Body of pancreas (tissue), 4 donors: ENCODE results near the gene CALHM2. TPM values are rescaled to one million over a fixed set of nuclear protein-coding genes. Genes with fewer than 3 reads are reported as not detected.

ENCODE experiments used
- ATAC-seq: fragments of 150-250 bp; one replicate; pipeline ENCODE4 v1.9.1; 2016
- DNase-seq, 4 donors: peaks; one replicate each; pipeline ENCODE4 v3.0.0-alpha.2; 2019
- H3K27ac ChIP-seq, 4 donors: fragments of 200-600 bp; sonication (generic); 1 replicate in 3 of 4; 2 replicates in 1 of 4; pipeline versions ENCODE4 v1.5.1 to v1.6.1; 2016 to 2019; ENCODE audit warnings: mild to moderate bottlenecking in 1 of 4, mixed read lengths in 1 of 4, moderate library complexity in 1 of 4
- H3K27me3 ChIP-seq, 2 donors: fragments of 200-600 bp; sonication (generic); one replicate each; pipeline ENCODE4 v1.6.0; 2016; ENCODE audit warnings: mild to moderate bottlenecking in 1 of 2
- H3K36me3 ChIP-seq, 2 donors: fragments of 200-600 bp; sonication (generic); replicated peaks in 1 of 2; 2 replicates each; pipeline ENCODE4 v1.5.1; 2016; ENCODE audit warnings: low read depth in 2 of 2; ENCODE audit not compliant: insufficient read depth in 1 of 2
- H3K4me1 ChIP-seq: fragments of 200-600 bp; sonication (generic); one replicate; pipeline ENCODE4 v1.6.0; 2016
- H3K4me3 ChIP-seq, 2 donors: fragments of 200-600 bp; sonication (generic); 1 replicate in 1 of 2; 2 replicates in 1 of 2; pipeline ENCODE4 v1.5.1; 2016 to 2019
- H3K9me3 ChIP-seq, 3 donors: fragments of 200-600 bp; sonication (generic); 1 replicate in 2 of 3; 2 replicates in 1 of 3; pipeline ENCODE4 v1.5.1; 2016
- CTCF ChIP-seq, 7 experiments: fragments of 450-650 bp in 4 of 7; fragments of 200-600 bp in 3 of 7; sonication (generic) in 3 of 7; IDR thresholded peaks; one replicate each; pipeline ENCODE4 v1.5.1; 2016 to 2019; ENCODE audit warnings: antibody characterized with exemption in 7 of 7
- POLR2A ChIP-seq, 3 donors: fragments of 450-650 bp; IDR thresholded peaks; one replicate each; pipeline ENCODE4 v1.6.1; 2016; ENCODE audit warnings: antibody characterized with exemption in 3 of 3, mild to moderate bottlenecking in 2 of 3
- whole genome bisulfite sequencing, 2 donors: methylation state at CpG; one replicate each; pipeline ENCODE4 v1.1.5; 2017; 5-methylcytosine and 5-hydroxymethylcytosine counted together
- intact Hi-C: fragments of 100-400 bp; cut with DNase I; formaldehyde crosslinking; loops from one replicate; pipeline ENCODE4 v1.15.1; 2023
- total RNA-seq, 2 donors: library from RNA; depleted of rRNA; stranded (reverse); fragments of >200 nt; gene quantifications; one replicate each; pipeline ENCODE4 v1.1.0, GENCODE V29; 2016

The CALHM2 gene
- total RNA-seq, 2 donors from 2014 or later, result 11.4 to 17.8 TPM

- 77 to 78% methylated on average over 5 of the region's 5 CpGs for WGBS, 2 donors
- intact Hi-C loops, result no loop called here
- ATAC-seq, result no peak
- no peak for DNase-seq
- Histone ChIP-seq H3K4me3 (no peak overlapping the region), H3K27ac (peak overlapping the region in 1 of 4 donors; percentile 15), H3K9me3 (no peaks in the 10 kb centered on the region), H3K4me1 (peaks cover 19% of the 10 kb centered on the region), H3K36me3 (no peaks in the 10 kb centered on the region), H3K27me3 (no peaks in the 10 kb centered on the region)
- TF ChIP-seq POLR2A (IDR thresholded peaks at IDR 0.05), result no peak
- TF ChIP-seq CTCF (IDR thresholded peaks at IDR 0.05), result no peak
These were observed 46.9 kb upstream of the CALHM2 start for GRCh38 chr10:103498936-103499638.

- ATAC-seq (no peak), DNase-seq (no peak)
- H3K4me1 ChIP-seq, result peaks cover 16% of the 10 kb centered on the region
- H3K27ac ChIP-seq, result peak overlapping the region in 2 of 4 donors; percentile 28 to 32
- no peaks in the 10 kb centered on the region for H3K27me3 ChIP-seq
- no peaks in the 10 kb centered on the region for H3K36me3 ChIP-seq
- TF ChIP-seq POLR2A (IDR thresholded peaks at IDR 0.05), result no peak
- no peak for TF ChIP-seq CTCF (IDR thresholded peaks at IDR 0.05)
- WGBS, 2 donors, result 55 to 63% methylated on average over 8 of the region's 8 CpGs
- no peaks in the 10 kb centered on the region for H3K9me3 ChIP-seq
- no peak overlapping the region for H3K4me3 ChIP-seq
- intact Hi-C loops, result no loop called here
These were observed 45.2 kb upstream of the CALHM2 start for GRCh38 chr10:103497161-103497915.

GRCh38 chr10:103495321-103495720 is 43.2 kb upstream of the CALHM2 start:
- Histone ChIP-seq H3K4me1 (peaks cover 20% of the 10 kb centered on the region), H3K27me3 (no peaks in the 10 kb centered on the region), H3K4me3 (no peak overlapping the region), H3K27ac (peak overlapping the region in 3 of 4 donors; percentile 40 to 80 (median 75)), H3K9me3 (no peaks in the 10 kb centered on the region), H3K36me3 (no peaks in the 10 kb centered on the region)
- ATAC-seq (no peak), DNase-seq (no peak)
- intact Hi-C loops, result no loop called here
- WGBS, 2 donors, result 57 to 74% methylated on average over 3 of the region's 3 CpGs
- TF ChIP-seq POLR2A (IDR thresholded peaks at IDR 0.05), result no peak
- no peak for TF ChIP-seq CTCF (IDR thresholded peaks at IDR 0.05)

- WGBS, 2 donors, result 2 to 10% methylated on average over 13 to 87 of the region's 92 CpGs
- no peaks in the 10 kb centered on the region for H3K27me3 ChIP-seq
- peak in 1 of 3 donors; percentile 20 for TF ChIP-seq POLR2A (IDR thresholded peaks at IDR 0.05)
- no peak for TF ChIP-seq CTCF (IDR thresholded peaks at IDR 0.05)
- H3K27ac ChIP-seq, result peak overlapping the region; percentile 36 to 80 (median 58)
- H3K4me1 ChIP-seq, result peaks cover 20% of the 10 kb centered on the region
- peak; percentile 62 for ATAC-seq
- H3K4me3 ChIP-seq, result peak overlapping the region; percentile 19 to 23
- intact Hi-C loops, result no loop called here
- no peaks in the 10 kb centered on the region for H3K9me3 ChIP-seq
- peak; percentile 29 to 46 (median 40) for DNase-seq
- no peaks in the 10 kb centered on the region for H3K36me3 ChIP-seq
These were observed 42.0 kb upstream of the CALHM2 start for GRCh38 chr10:103493916-103494877.
